ENCODE results near the gene UAP1. TPM values are rescaled to one million over a fixed set of nuclear protein-coding genes. Genes with fewer than 3 reads are reported as not detected.

Gene UAP1
- total RNA-seq, 1 experiment from 2014 or later, result 26.9 TPM

- WGBS (ENCODE audit: extremely low coverage, insufficient read length, low lambda C conversion rate), result no CpG with 5 or more reads among the region's 2 CpGs
- Histone ChIP-seq H4K5ac (ENCODE audit: insufficient read length, low read depth, low read length) (no peak overlapping the region), H2AFZ (ENCODE audit: low read length) (no peak overlapping the region), H3K18ac (ENCODE audit: insufficient read length, low read depth, low read length) (no peak overlapping the region), H3K4me2 (ENCODE audit: insufficient read depth, insufficient read length, low read length) (no peak overlapping the region), H2BK15ac (ENCODE audit: low read depth, low read length) (no peak overlapping the region), H3K14ac (ENCODE audit: insufficient read depth, low read length) (no peak overlapping the region), H2AK5ac (ENCODE audit: insufficient read length, low read length) (no peak overlapping the region), H3K9ac (ENCODE audit: extremely low read depth, insufficient read length, low read length) (no peak overlapping the region), H3T11ph (ENCODE audit: low read length) (no peak overlapping the region), H2BK12ac (ENCODE audit: insufficient read length, low read depth, low read length) (no peak overlapping the region), H4K20me1 (ENCODE audit: control insufficient read depth, insufficient read depth, insufficient read length) (no peaks in the 10 kb centered on the region), H3K23ac (ENCODE audit: insufficient read length, low read depth, low read length) (no peak overlapping the region), H3K4ac (ENCODE audit: low read depth, low read length) (no peak overlapping the region), H4K91ac (ENCODE audit: insufficient read length, low read depth, low read length) (no peak overlapping the region), H4K8ac (replicated peaks; ENCODE audit: insufficient read length, low read depth, low read length) (no peak overlapping the region), H3K23me2 (ENCODE audit: insufficient read length, low read depth, low read length, poor library complexity, severe bottlenecking) (no peaks in the 10 kb centered on the region), H2BK120ac (ENCODE audit: low read depth, low read length, poor library complexity, severe bottlenecking) (no peak overlapping the region), H2BK20ac (ENCODE audit: low read depth, low read length, poor library complexity, severe bottlenecking) (no peak overlapping the region), H3K9me3 (ENCODE audit: control insufficient read depth, low read depth, low read length) (no peaks in the 10 kb centered on the region), H3K79me1 (ENCODE audit: insufficient read depth, low read depth, low read length, poor library complexity, severe bottlenecking) (no peaks in the 10 kb centered on the region), H2BK5ac (ENCODE audit: insufficient read length, low read length) (no peak overlapping the region), H3K79me2 (ENCODE audit: insufficient read depth, low read length) (no peaks in the 10 kb centered on the region), H3K27me3 (ENCODE audit: insufficient read depth, low read length) (no peaks in the 10 kb centered on the region), H3K27ac (ENCODE audit: insufficient read length, low read depth, low read length) (no peak overlapping the region), H3K4me1 (ENCODE audit: insufficient read depth, low read length) (no peaks in the 10 kb centered on the region), H3K56ac (ENCODE audit: insufficient read length, low read depth, low read length) (no peak overlapping the region)
- no peak for DNase-seq
- Mint-ChIP-seq H3K36me3 (ENCODE audit: insufficient read depth in 1 of 3, low read depth in 3 of 3) (no peaks in the 10 kb centered on the region), H3K27me3 (ENCODE audit: low read depth) (no peaks in the 10 kb centered on the region), H3K4me3 (no peak overlapping the region), H3K9me3 (no peaks in the 10 kb centered on the region), H3K4me1 (no peaks in the 10 kb centered on the region), H3K27ac (no peak overlapping the region)
- no peak for TF ChIP-seq CTCF (conservative IDR thresholded peaks at IDR 0.05)
These were observed 79.6 kb downstream of the UAP1 start for GRCh38 chr1:162641114-162641513.

Data from H9 (cell line).